Sigmoid colon (tissue), 7 donors: Measurements from ENCODE around the gene XPA. TPM values are rescaled to one million over a fixed set of nuclear protein-coding genes. Genes with fewer than 3 reads are reported as not detected.

Experiments used
- DNase-seq: peaks from one replicate; pipeline ENCODE4 v3.0.0-alpha.2; 2019
- H3K27ac ChIP-seq, 4 donors: fragments of 200-600 bp; sonication (generic); one replicate each; pipeline ENCODE4 v1.5.1; 2016 to 2019; ENCODE audit warnings: mild to moderate bottlenecking in 1 of 4
- H3K27me3 ChIP-seq, 3 donors: fragments of 200-600 bp; sonication (generic); one replicate each; pipeline ENCODE4 v1.5.1; 2019; ENCODE audit warnings: mild to moderate bottlenecking in 1 of 3
- H3K36me3 ChIP-seq, 4 donors: fragments of 200-600 bp; sonication (generic); one replicate each; pipeline ENCODE4 v1.5.1; 2016 to 2019
- H3K4me1 ChIP-seq, 4 donors: fragments of 200-600 bp; sonication (generic); one replicate each; pipeline ENCODE4 v1.5.1; 2017 to 2019
- H3K4me3 ChIP-seq, 4 donors: fragments of 200-600 bp; sonication (generic); one replicate each; pipeline ENCODE4 v1.5.1; 2017 to 2019; ENCODE audit warnings: mild to moderate bottlenecking in 2 of 4, moderate library complexity in 1 of 4
- H3K9me3 ChIP-seq, 4 donors: fragments of 200-600 bp in 3 of 4; sonication (generic) in 3 of 4; one replicate each; pipeline versions ENCODE4 v1.5.1 to v1.6.1; 2013 to 2019
- EP300 ChIP-seq, 4 donors: sonication (generic); formaldehyde crosslinking; IDR thresholded peaks; one replicate each; pipeline ENCODE4 v1.6.1; 2017; ENCODE audit warnings: antibody characterized with exemption in 4 of 4
- POLR2A ChIP-seq, 2 donors: fragments of 450-650 bp; IDR thresholded peaks; one replicate each; pipeline ENCODE4 v1.6.1; 2016; ENCODE audit warnings: antibody characterized with exemption in 2 of 2, mild to moderate bottlenecking in 2 of 2, moderate library complexity in 2 of 2
- POLR2AphosphoS5 ChIP-seq, 4 donors: sonication (generic); formaldehyde crosslinking; IDR thresholded peaks; one replicate each; pipeline ENCODE4 v1.6.1; 2017; ENCODE audit warnings: antibody characterized with exemption in 4 of 4
- WGBS, 2 donors: extraction: QIAGEN DNeasy Blood & Tissue Kit; methylation state at CpG; one replicate each; pipeline ENCODE4 v1.1.7; 2013; 5-methylcytosine and 5-hydroxymethylcytosine counted together
- intact Hi-C: fragments of 100-400 bp; cut with DNase I; formaldehyde crosslinking; loops from one replicate; pipeline ENCODE4 v1.15.1; 2023
- polyA plus RNA-seq, 3 donors: library from polyadenylated mRNA; stranded (reverse); fragments of 200-250 nt; gene quantifications; one replicate each; pipeline ENCODE4 v1.2.3, GENCODE V29; 2013
- total RNA-seq, 4 donors: library from RNA; depleted of rRNA; stranded (reverse); fragments of >200 nt; gene quantifications; one replicate each; pipeline ENCODE4 v1.1.0, GENCODE V29; 2016
- TF ChIP-seq, protein P1 (sequence below), 4 experiments: fragments of 450-650 bp in 3 of 4; fragments of 200-600 bp in 1 of 4; IDR thresholded peaks; one replicate each; pipeline ENCODE4 v1.5.1; 2016 to 2019; ENCODE audit warnings: antibody characterized with exemption in 4 of 4, mild to moderate bottlenecking in 3 of 4, moderate library complexity in 2 of 4
- donor health status: healthy with polysubstance abuse.
- donor health status: Bipolar disorder and iron deficiency.
- donor health status: healthy.

XPA gene
- total and polyA plus RNA-seq, 7 donors, result 8.8 to 33.2 (median 21.7) TPM

DNA sequence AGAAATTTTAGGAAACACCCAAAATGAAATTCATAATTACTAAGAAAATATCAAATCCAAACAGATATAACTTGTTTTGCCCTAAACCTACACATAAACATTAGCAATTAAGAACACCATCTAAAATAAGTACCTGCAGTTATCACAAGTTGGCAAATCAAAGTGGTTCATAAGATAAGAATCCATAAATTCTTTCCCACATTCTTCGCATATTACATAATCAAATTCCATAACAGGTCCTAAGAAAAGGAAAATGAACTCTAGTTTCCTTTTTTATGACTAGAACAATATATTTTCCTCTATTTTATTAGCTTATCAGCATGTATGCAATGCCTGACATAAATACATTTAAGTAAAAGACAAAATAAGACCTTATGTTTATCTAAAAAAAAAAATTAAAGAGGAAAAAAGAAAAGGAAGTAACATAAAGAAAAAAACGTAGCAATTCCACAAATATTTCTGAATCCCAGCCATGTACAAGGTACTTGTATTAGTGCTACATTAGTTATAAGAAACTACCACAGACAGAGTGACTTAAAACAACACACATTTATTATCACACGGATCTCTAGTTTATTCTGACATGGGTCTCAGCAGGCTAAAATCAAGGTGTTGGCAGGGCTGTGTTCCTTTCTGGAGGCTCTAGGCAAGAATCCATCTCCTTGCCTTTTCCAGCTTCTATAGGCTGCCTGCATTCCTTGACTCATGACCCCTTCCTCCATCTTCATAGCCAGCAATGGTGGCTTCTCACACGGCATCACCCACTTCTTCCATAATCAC is 7.5 kb downstream of the XPA start:
- peaks cover 0 to 22% (median 12%) of the 10 kb centered on the region in 4 donors for H3K4me1 ChIP-seq
- H3K9me3 ChIP-seq, result no peaks in the 10 kb centered on the region
- peaks cover 5 to 87% (median 32%) of the 10 kb centered on the region in 4 donors for H3K36me3 ChIP-seq
- WGBS, 2 donors, result 62 to 65% methylated on average over 4 of the region's 4 CpGs
- no peak for TF ChIP-seq EP300 (IDR thresholded peaks at IDR 0.05)
- TF ChIP-seq, protein P1, sequence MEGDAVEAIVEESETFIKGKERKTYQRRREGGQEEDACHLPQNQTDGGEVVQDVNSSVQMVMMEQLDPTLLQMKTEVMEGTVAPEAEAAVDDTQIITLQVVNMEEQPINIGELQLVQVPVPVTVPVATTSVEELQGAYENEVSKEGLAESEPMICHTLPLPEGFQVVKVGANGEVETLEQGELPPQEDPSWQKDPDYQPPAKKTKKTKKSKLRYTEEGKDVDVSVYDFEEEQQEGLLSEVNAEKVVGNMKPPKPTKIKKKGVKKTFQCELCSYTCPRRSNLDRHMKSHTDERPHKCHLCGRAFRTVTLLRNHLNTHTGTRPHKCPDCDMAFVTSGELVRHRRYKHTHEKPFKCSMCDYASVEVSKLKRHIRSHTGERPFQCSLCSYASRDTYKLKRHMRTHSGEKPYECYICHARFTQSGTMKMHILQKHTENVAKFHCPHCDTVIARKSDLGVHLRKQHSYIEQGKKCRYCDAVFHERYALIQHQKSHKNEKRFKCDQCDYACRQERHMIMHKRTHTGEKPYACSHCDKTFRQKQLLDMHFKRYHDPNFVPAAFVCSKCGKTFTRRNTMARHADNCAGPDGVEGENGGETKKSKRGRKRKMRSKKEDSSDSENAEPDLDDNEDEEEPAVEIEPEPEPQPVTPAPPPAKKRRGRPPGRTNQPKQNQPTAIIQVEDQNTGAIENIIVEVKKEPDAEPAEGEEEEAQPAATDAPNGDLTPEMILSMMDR (IDR thresholded peaks at IDR 0.05), result no peak
- no peak for TF ChIP-seq POLR2A (IDR thresholded peaks at IDR 0.05)
- no peak for TF ChIP-seq POLR2AphosphoS5 (IDR thresholded peaks at IDR 0.05)
- DNase-seq, result no peak
- intact Hi-C loops, result loop anchor here (10.0 kb wide), 1 partner anchor 575 kb away; no protein-coding TSS in a partner anchor
- no peaks in the 10 kb centered on the region for H3K27me3 ChIP-seq
- no peak overlapping the region for H3K4me3 ChIP-seq
- H3K27ac ChIP-seq, result no peak overlapping the region

DNA sequence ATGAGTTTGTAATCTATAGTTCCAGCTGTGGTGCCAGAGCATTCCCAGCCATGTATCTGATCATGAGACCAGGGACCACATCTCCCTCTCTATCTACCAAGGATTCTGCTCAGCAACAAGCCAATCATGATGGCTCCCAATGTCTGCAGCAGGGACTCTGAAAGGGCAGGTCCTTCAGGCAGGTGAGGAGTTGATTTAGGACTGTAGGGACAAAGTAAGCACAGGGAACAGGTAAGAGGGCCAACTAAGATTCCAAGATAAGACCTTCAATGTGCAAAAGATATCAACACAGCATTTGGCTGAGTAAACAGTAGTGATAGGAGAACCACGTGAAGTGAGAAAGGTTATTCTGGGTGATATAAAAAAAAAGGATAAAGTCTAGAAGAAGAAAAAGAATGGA is 8.5 kb downstream of the XPA start:
- H3K36me3 ChIP-seq, result peaks cover 11 to 96% (median 41%) of the 10 kb centered on the region in 4 donors

DNA sequence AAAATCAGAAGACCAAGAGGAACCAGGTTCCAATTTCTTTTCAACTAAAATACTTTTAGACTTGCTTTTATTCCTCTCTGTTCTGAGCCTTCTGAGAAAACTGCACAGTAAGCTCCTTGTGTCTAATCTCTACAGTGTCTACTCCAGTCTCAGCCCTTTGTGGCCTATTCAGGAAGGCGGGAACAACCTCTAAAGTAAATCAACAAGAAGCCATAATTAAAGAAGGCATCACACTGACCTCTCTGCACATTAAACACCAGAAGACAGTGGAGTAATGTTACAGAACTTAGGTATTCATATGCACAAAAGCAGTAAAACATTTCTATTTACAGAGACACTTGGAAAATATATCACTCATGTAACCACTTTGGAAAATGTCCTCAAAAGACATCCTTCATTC is 14.9 kb downstream of the XPA start:
- TF ChIP-seq, protein P1 (IDR thresholded peaks at IDR 0.05), result no peak
- no peak for TF ChIP-seq POLR2AphosphoS5 (IDR thresholded peaks at IDR 0.05)
- TF ChIP-seq POLR2A (IDR thresholded peaks at IDR 0.05), result no peak
- no peak for TF ChIP-seq EP300 (IDR thresholded peaks at IDR 0.05)
- 80 to 94% methylated on average over 1 of the region's 1 CpG for WGBS, 2 donors
- intact Hi-C loops, result no loop called here
- Histone ChIP-seq H3K27ac (no peak overlapping the region), H3K4me1 (no peaks in the 10 kb centered on the region), H3K9me3 (no peaks in the 10 kb centered on the region), H3K4me3 (no peak overlapping the region), H3K27me3 (no peaks in the 10 kb centered on the region), H3K36me3 (peaks cover 7 to 98% (median 35%) of the 10 kb centered on the region in 4 donors)
- DNase-seq, result no peak

More for the DNA sequence above, 8.5 kb downstream of the XPA start:
- TF ChIP-seq POLR2AphosphoS5 (IDR thresholded peaks at IDR 0.05) (no peak), EP300 (IDR thresholded peaks at IDR 0.05) (no peak), POLR2A (IDR thresholded peaks at IDR 0.05) (no peak)
- TF ChIP-seq, protein P1 (IDR thresholded peaks at IDR 0.05), result no peak
- 19 to 74% methylated on average over 1 of the region's 1 CpG for WGBS, 2 donors
- Histone ChIP-seq H3K4me1 (peaks cover 0 to 13% (median 4%) of the 10 kb centered on the region in 4 donors), H3K9me3 (no peaks in the 10 kb centered on the region), H3K27ac (no peak overlapping the region), H3K27me3 (no peaks in the 10 kb centered on the region), H3K4me3 (no peak overlapping the region)
- intact Hi-C loops, result no loop called here
- DNase-seq, result no peak

DNA sequence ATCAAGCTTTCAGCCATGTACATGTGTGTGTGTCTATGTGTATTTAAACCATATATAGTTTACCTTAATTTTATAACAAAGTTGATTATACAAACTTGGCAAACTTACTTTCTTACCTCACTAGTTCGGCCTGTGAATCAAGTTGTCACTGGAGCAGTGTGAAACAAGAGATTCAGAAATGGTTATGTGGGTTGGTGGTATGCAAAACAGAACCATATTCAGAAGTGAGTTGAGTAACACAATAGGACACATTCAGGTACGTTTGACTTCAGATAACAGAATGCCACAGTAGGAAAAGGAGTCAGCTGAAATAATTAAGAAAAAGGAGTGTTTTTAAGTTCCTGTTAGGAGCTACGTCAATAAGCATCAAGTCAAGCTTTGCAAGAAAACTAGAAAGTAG is 21.5 kb downstream of the XPA start:
- H3K36me3 ChIP-seq, result peaks cover 15 to 97% (median 41%) of the 10 kb centered on the region in 4 donors
- peak overlapping the region in 1 of 4 donors; percentile 3 for H3K27ac ChIP-seq
- no peak overlapping the region for H3K4me3 ChIP-seq
- TF ChIP-seq POLR2AphosphoS5 (IDR thresholded peaks at IDR 0.05) (no peak), POLR2A (IDR thresholded peaks at IDR 0.05) (no peak), EP300 (IDR thresholded peaks at IDR 0.05) (no peak)
- TF ChIP-seq, protein P1 (IDR thresholded peaks at IDR 0.05), result no peak
- DNase-seq, result no peak
- intact Hi-C loops, result no loop called here
- H3K9me3 ChIP-seq, result no peaks in the 10 kb centered on the region
- no peaks in the 10 kb centered on the region for H3K27me3 ChIP-seq
- 82% methylated on average over 3 of the region's 3 CpGs for WGBS, 2 donors
- H3K4me1 ChIP-seq, result no peaks in the 10 kb centered on the region
